HepG2 (cell line): ENCODE measurements around the gene RASSF7. TPM values are rescaled to one million over a fixed set of nuclear protein-coding genes. Genes with fewer than 3 reads are reported as not detected.

Experiments
- AHDC1 ChIP-seq: sonication (generic); formaldehyde crosslinking; IDR thresholded peaks from 2 replicates; pipeline ENCODE4 v1.5.1; 2020; ENCODE audit warnings: mild to moderate bottlenecking, missing genetic modification reagents, borderline replicate concordance
- ARID2 ChIP-seq: sonication (generic); formaldehyde crosslinking; IDR thresholded peaks from 2 replicates; pipeline ENCODE4 v1.8.1; 2022; ENCODE audit warnings: mild to moderate bottlenecking, missing genetic modification reagents, borderline replicate concordance
- CC2D1A ChIP-seq: sonication (generic); formaldehyde crosslinking; IDR thresholded peaks from 2 replicates; pipeline ENCODE4 v1.8.1; 2023; ENCODE audit warnings: mild to moderate bottlenecking, missing genetic modification reagents
- CREB3 ChIP-seq: sonication (generic); formaldehyde crosslinking; IDR thresholded peaks from 2 replicates; pipeline ENCODE4 v1.5.0; 2020; ENCODE audit warnings: missing genetic modification reagents
- FOXO1 ChIP-seq: sonication (generic); formaldehyde crosslinking; IDR thresholded peaks from 2 replicates; pipeline ENCODE4 v1.4.0; 2020; ENCODE audit warnings: missing genetic modification reagents
- IRF2 ChIP-seq: IDR thresholded peaks from 2 replicates; pipeline ENCODE4 v1.6.1; 2018; ENCODE audit warnings: missing genetic modification reagents, missing compliant biosample characterization
- POGK ChIP-seq: sonication (generic); formaldehyde crosslinking; conservative IDR thresholded peaks from 2 replicates; pipeline ENCODE4 v1.8.0; 2022; ENCODE audit warnings: mild to moderate bottlenecking, moderate library complexity, missing genetic modification reagents
- STAT6 ChIP-seq: sonication (generic); formaldehyde crosslinking; IDR thresholded peaks from 2 replicates; pipeline ENCODE4 v1.4.0; 2020; ENCODE audit warnings: missing genetic modification reagents, mild to moderate bottlenecking, borderline replicate concordance
- TEAD2 ChIP-seq: sonication (generic); formaldehyde crosslinking; IDR thresholded peaks from 2 replicates; pipeline ENCODE4 v1.9.0; 2021; ENCODE audit warnings: missing genetic modification reagents
- ZNF44 ChIP-seq: sonication (generic); formaldehyde crosslinking; IDR thresholded peaks from 2 replicates; pipeline ENCODE4 v1.5.1; 2020; ENCODE audit warnings: mild to moderate bottlenecking, missing genetic modification reagents
- ZNF749 ChIP-seq: sonication (generic); formaldehyde crosslinking; IDR thresholded peaks from 2 replicates; pipeline ENCODE4 v1.8.0; 2022; ENCODE audit warnings: mild to moderate bottlenecking, missing genetic modification reagents, moderate library complexity, borderline replicate concordance
- ZNF784 ChIP-seq: sonication (generic); formaldehyde crosslinking; IDR thresholded peaks from 2 replicates; pipeline ENCODE4 v1.5.1; 2020; ENCODE audit warnings: missing genetic modification reagents, mild to moderate bottlenecking, borderline replicate concordance
- ZNF879 ChIP-seq: sonication (generic); formaldehyde crosslinking; IDR thresholded peaks from 2 replicates; pipeline ENCODE4 v1.8.1; 2023; ENCODE audit warnings: missing genetic modification reagents
- polyA plus RNA-seq, 8 experiments: library from polyadenylated mRNA; depleted of rRNA in 3 of 8; stranded (reverse) in 7 of 8; unstranded in 1 of 8; fragments of >200 nt; fragmentation: Illumina TruSeq in 4 of 8; extraction: Trizol in 4 of 8; gene quantifications; 2 replicates each; pipeline versions ENCODE4 v1.2.1 to v1.2.3, GENCODE V29; 2011 to 2016; ENCODE audit warnings: low read depth in 4 of 8, missing spikeins in 1 of 8, mixed read lengths in 1 of 8; ENCODE audit not compliant: insufficient read depth in 1 of 8
- total RNA-seq, 5 experiments: library from RNA; depleted of rRNA; stranded (reverse); fragments of >200 nt; fragmentation: Illumina TruSeq; extraction: Trizol; gene quantifications; 2 replicates each; pipeline ENCODE4 v1.2.3, GENCODE V29; 2016; ENCODE audit warnings: low read depth in 1 of 5

Gene RASSF7
- total and polyA plus RNA-seq, 2 of the 13 experiments (the other 11 are each of a cell fraction or from before 2014, with no cell fraction given): 20.2 to 28.6 TPM

GRCh38 chr11:518463-519202 is 42.1 kb upstream of the RASSF7 start (continued):
- TF ChIP-seq ZNF44 (CRISPR knock-in tag): no peak
- peak; percentile 68; the same call in 1 of the 2 replicates for TF ChIP-seq POGK (CRISPR knock-in tag)
- 0 out of 2 replicates have a peak, but pooled peaks have one; percentile 27 for TF ChIP-seq AHDC1
- no peak for TF ChIP-seq TEAD2 (CRISPR knock-in tag)
- TF ChIP-seq ZNF879 (CRISPR knock-in tag): no peak
- TF ChIP-seq CC2D1A: no peak
- peak; percentile 86; the same call in 1 of the 2 replicates for TF ChIP-seq ZNF784
- 0 out of 2 replicates have a peak, but pooled peaks have one; percentile 9 for TF ChIP-seq FOXO1 (CRISPR knock-in tag)
- TF ChIP-seq ZNF749 (CRISPR knock-in tag): no peak
- no peak for TF ChIP-seq IRF2 (CRISPR knock-in tag)
- no peak for TF ChIP-seq STAT6 (CRISPR knock-in tag)
- TF ChIP-seq ARID2 (CRISPR knock-in tag): no peak
- no peak for TF ChIP-seq CREB3 (CRISPR knock-in tag)
